Measurements from ENCODE around the gene GLRX. TPM values are rescaled to one million over a fixed set of nuclear protein-coding genes. Genes with fewer than 3 reads are reported as not detected.

Gene GLRX
- total RNA-seq, 2 donors from 2014 or later = 151 to 173 TPM

GRCh38 chr5:95783661-95784060 lies 38.9 kb downstream of the GLRX start:
- Histone ChIP-seq H3K9me3 (no peaks in the 10 kb centered on the region), H3K36me3 (peaks cover 23% of the 10 kb centered on the region), H3K27ac (peak overlapping the region in 1 of 2 donors; percentile 11), H3K4me3 (no peak overlapping the region), H3K27me3 (no peaks in the 10 kb centered on the region), H3K4me1 (peaks cover 0 to 23% of the 10 kb centered on the region in 2 donors)
- no peak for DNase-seq (ENCODE audit: low spot score)
- no peak for TF ChIP-seq CTCF (IDR thresholded peaks at IDR 0.05)

GRCh38 chr5:95782181-95782580 lies 40.3 kb downstream of the GLRX start:
- Histone ChIP-seq H3K9me3 (no peaks in the 10 kb centered on the region), H3K27ac (no peak overlapping the region), H3K36me3 (peaks cover 13% of the 10 kb centered on the region), H3K4me1 (peaks cover 0 to 24% of the 10 kb centered on the region in 2 donors), H3K4me3 (no peak overlapping the region), H3K27me3 (no peaks in the 10 kb centered on the region)
- no peak for DNase-seq (ENCODE audit: low spot score)
- no peak for TF ChIP-seq CTCF (IDR thresholded peaks at IDR 0.05)

GRCh38 chr5:95781101-95781583 lies 41.4 kb downstream of the GLRX start:
- H3K27ac ChIP-seq = peak overlapping the region; percentile 57 to 68
- TF ChIP-seq CTCF (IDR thresholded peaks at IDR 0.05) = peak; percentile 78 to 93
- H3K27me3 ChIP-seq = no peaks in the 10 kb centered on the region
- DNase-seq (ENCODE audit: low spot score) = peak; percentile 85
- H3K9me3 ChIP-seq = no peaks in the 10 kb centered on the region
- no peak overlapping the region for H3K4me3 ChIP-seq
- H3K4me1 ChIP-seq = peaks cover 0 to 24% of the 10 kb centered on the region in 2 donors
- peaks cover 13% of the 10 kb centered on the region for H3K36me3 ChIP-seq

- Histone ChIP-seq H3K36me3 (peaks cover 13% of the 10 kb centered on the region), H3K27me3 (no peaks in the 10 kb centered on the region), H3K27ac (peak overlapping the region; percentile 57 to 68), H3K4me3 (no peak overlapping the region), H3K4me1 (peaks cover 0 to 24% of the 10 kb centered on the region in 2 donors), H3K9me3 (no peaks in the 10 kb centered on the region)
- no peak for TF ChIP-seq CTCF (IDR thresholded peaks at IDR 0.05)
- DNase-seq (ENCODE audit: low spot score) = no peak
Measured at GRCh38 chr5:95780597-95780996, 41.9 kb downstream of the GLRX start.

- peaks cover 0 to 24% of the 10 kb centered on the region in 2 donors for H3K4me1 ChIP-seq
- no peaks in the 10 kb centered on the region for H3K27me3 ChIP-seq
- peak overlapping the region; percentile 57 to 68 for H3K27ac ChIP-seq
- no peak for DNase-seq (ENCODE audit: low spot score)
- peaks cover 13% of the 10 kb centered on the region for H3K36me3 ChIP-seq
- TF ChIP-seq CTCF (IDR thresholded peaks at IDR 0.05) = no peak
- no peak overlapping the region for H3K4me3 ChIP-seq
- H3K9me3 ChIP-seq = no peaks in the 10 kb centered on the region
Measured at GRCh38 chr5:95779611-95780010, 42.9 kb downstream of the GLRX start.

Measured in right atrium auricular region (tissue), 2 donors.